SK-N-SH (cell line): Measurements from ENCODE around the gene ATAD3B. TPM values are rescaled to one million over a fixed set of nuclear protein-coding genes. Genes with fewer than 3 reads are reported as not detected.
"Not testable (repeated sequence)": the region's sequence is repeated elsewhere in the genome, so short reads cannot be mapped to it uniquely, and the experiment has no call there.

ENCODE experiments used
- CTCF ChIA-PET: fragments of 300-600, 350-600 bp; formaldehyde crosslinking; extraction: SDS; loops from one replicate; lab custom pipeline; 2021; lab: Yijun Ruan, JAX
- POLR2A ChIA-PET: fragments of 350-600 bp; sonication (Branson Sonifier 250); formaldehyde crosslinking; extraction: SDS; loops from one replicate; lab custom pipeline; 2020; ENCODE audit warnings: antibody characterized with exemption, inconsistent platforms; lab: Yijun Ruan, JAX
- DNase-seq: peaks from one replicate; pipeline ENCODE4 v3.0.0; 2012
- H2AFZ ChIP-seq: fragments of 200-600 bp; sonication (generic); 2 replicates; pipeline ENCODE4 v1.8.1; 2016; ENCODE audit warnings: antibody characterized with exemption, mild to moderate bottlenecking, low read depth
- H3F3A ChIP-seq: fragments of 200-600 bp; sonication (generic); replicated peaks from 2 replicates; pipeline ENCODE3; 2016; ENCODE audit warnings: antibody characterized with exemption, mild to moderate bottlenecking; ENCODE audit not compliant: insufficient read depth
- H3K27ac ChIP-seq, 2 experiments: fragments of 200-500 bp in 1 of 2; fragments of 200-600 bp in 1 of 2; sonication (Bioruptor generic) in 1 of 2; sonication (generic), shearing (Covaris generic) in 1 of 2; 2 replicates each; pipeline versions ENCODE4 v1.5.1 to v1.6.1; 2014 to 2016; ENCODE audit warnings: low read depth in 2 of 2, inconsistent platforms in 1 of 2, low read length in 1 of 2, mild to moderate bottlenecking in 1 of 2, mixed read lengths in 1 of 2
- H3K27me3 ChIP-seq: fragments of 200-600 bp; sonication (generic), shearing (Covaris generic); 2 replicates; pipeline ENCODE4 v1.6.1; 2016; ENCODE audit warnings: mixed run types; ENCODE audit not compliant: insufficient read depth
- H3K36me3 ChIP-seq, 2 experiments: fragments of 200-500 bp in 1 of 2; fragments of 200-600 bp in 1 of 2; sonication (Bioruptor generic) in 1 of 2; sonication (generic) in 1 of 2; replicated peaks in 1 of 2; 2 replicates each; pipeline versions ENCODE3 to v1.5.1; 2014 to 2016; ENCODE audit warnings: low read length in 1 of 2, mild to moderate bottlenecking in 1 of 2; ENCODE audit not compliant: insufficient read depth in 2 of 2, control insufficient read depth in 1 of 2
- H3K4me1 ChIP-seq, 2 experiments: fragments of 200-500 bp in 1 of 2; fragments of 200-600 bp in 1 of 2; sonication (Bioruptor generic) in 1 of 2; sonication (generic), shearing (Covaris generic) in 1 of 2; 2 replicates each; pipeline versions ENCODE4 v1.5.1 to v1.6.1; 2014 to 2016; ENCODE audit warnings: low read depth in 1 of 2, low read length in 1 of 2, mixed run types in 1 of 2; ENCODE audit not compliant: insufficient read depth in 2 of 2, control insufficient read depth in 1 of 2
- H3K4me2 ChIP-seq: fragments of 200-600 bp; sonication (generic), shearing (Covaris generic); 2 replicates; pipeline ENCODE4 v1.6.1; 2017; ENCODE audit warnings: mixed run types
- H3K4me3 ChIP-seq, 2 experiments: fragments of 200-500 bp in 1 of 2; fragments of 200-600 bp in 1 of 2; sonication (Bioruptor generic) in 1 of 2; sonication (generic), shearing (Covaris generic) in 1 of 2; 2 replicates each; pipeline versions ENCODE4 v1.5.1 to v1.8.1; 2014 to 2016; ENCODE audit warnings: low read depth in 2 of 2, inconsistent platforms in 1 of 2, low read length in 1 of 2, mild to moderate bottlenecking in 1 of 2, mixed read lengths in 1 of 2, moderate library complexity in 1 of 2
- H3K79me2 ChIP-seq: fragments of 200-600 bp; sonication (generic); 2 replicates; pipeline ENCODE4 v1.8.1; 2017; ENCODE audit warnings: mild to moderate bottlenecking; ENCODE audit not compliant: insufficient read depth
- H3K9ac ChIP-seq: fragments of 200-600 bp; sonication (generic); 2 replicates; pipeline ENCODE4 v1.6.1; 2017; ENCODE audit warnings: mixed run types
- H3K9me2 ChIP-seq: fragments of 200-600 bp; sonication (generic); 2 replicates; pipeline ENCODE4 v1.6.1; 2017; ENCODE audit warnings: mixed run types
- H3K9me3 ChIP-seq: fragments of 200-600 bp; sonication (generic); 2 replicates; pipeline ENCODE4 v1.6.1; 2017; ENCODE audit warnings: mixed run types, mild to moderate bottlenecking, moderate library complexity
- H4K20me1 ChIP-seq: fragments of 200-600 bp; sonication (generic); 2 replicates; pipeline ENCODE4 v1.6.1; 2017; ENCODE audit warnings: mild to moderate bottlenecking, mixed run types; ENCODE audit not compliant: insufficient read depth
- ELF1 ChIP-seq: IDR thresholded peaks from 2 replicates; pipeline ENCODE4 v1.4.0; 2012
- MEF2A ChIP-seq: IDR thresholded peaks from 2 replicates; pipeline ENCODE4 v1.4.0; 2012; ENCODE audit warnings: low read depth, borderline replicate concordance
- NFIC ChIP-seq: IDR thresholded peaks from 2 replicates; pipeline ENCODE4 v1.4.0; 2012; ENCODE audit warnings: borderline replicate concordance
- RAD21 ChIP-seq: IDR thresholded peaks from 2 replicates; pipeline ENCODE4 v1.6.1; 2012; ENCODE audit warnings: mild to moderate bottlenecking, low read length
- REST ChIP-seq: IDR thresholded peaks from 2 replicates; pipeline ENCODE4 v1.6.1; 2012; ENCODE audit warnings: mild to moderate bottlenecking, low read depth, low read length, moderate library complexity
- SMC3 ChIP-seq: IDR thresholded peaks from 2 replicates; pipeline ENCODE4 v1.6.1; 2012; ENCODE audit warnings: low read depth, low read length, improper control_type of control experiment
- WGBS: methylation state at CpG from one replicate; pipeline ENCODE4 v1.1.6; 2017; ENCODE audit warnings: low lambda C conversion rate; 5-methylcytosine and 5-hydroxymethylcytosine counted together
- polyA plus RNA-seq, 3 experiments: library from polyadenylated mRNA; depleted of rRNA; stranded (reverse); fragments of >200 nt; gene quantifications; 2 replicates each; pipeline ENCODE4 v1.2.3, GENCODE V29; 2012
- TF ChIP-seq, protein P1 (sequence below): fragments of 200-600 bp; sonication (generic); IDR thresholded peaks from 2 replicates; pipeline ENCODE4 v1.6.1; 2017; ENCODE audit warnings: antibody characterized with exemption, mild to moderate bottlenecking, moderate library complexity
- TF ChIP-seq, protein P2 (sequence below): IDR thresholded peaks from 2 replicates; pipeline ENCODE4 v1.4.0; 2012; ENCODE audit warnings: low read depth, borderline replicate concordance

Gene ATAD3B
- polyA plus RNA-seq, 1 of the 3 experiments (the other 2 are of a cell fraction): 71.6 TPM

GRCh38 chr1:1441002-1441888 is 30.3 kb upstream of the ATAD3B start:
- no peak overlapping the region for H3K4me3 ChIP-seq
- H3K4me1 ChIP-seq: peaks cover 0 to 3% of the 10 kb centered on the region in 2 experiments; a peak in 1 of 4 replicates
- TF ChIP-seq MEF2A (no peak), RAD21 (peak; percentile 42), SMC3 (peak; percentile 25; the same call in 1 of the 2 replicates), ELF1 (no peak)
- TF ChIP-seq, protein P1, sequence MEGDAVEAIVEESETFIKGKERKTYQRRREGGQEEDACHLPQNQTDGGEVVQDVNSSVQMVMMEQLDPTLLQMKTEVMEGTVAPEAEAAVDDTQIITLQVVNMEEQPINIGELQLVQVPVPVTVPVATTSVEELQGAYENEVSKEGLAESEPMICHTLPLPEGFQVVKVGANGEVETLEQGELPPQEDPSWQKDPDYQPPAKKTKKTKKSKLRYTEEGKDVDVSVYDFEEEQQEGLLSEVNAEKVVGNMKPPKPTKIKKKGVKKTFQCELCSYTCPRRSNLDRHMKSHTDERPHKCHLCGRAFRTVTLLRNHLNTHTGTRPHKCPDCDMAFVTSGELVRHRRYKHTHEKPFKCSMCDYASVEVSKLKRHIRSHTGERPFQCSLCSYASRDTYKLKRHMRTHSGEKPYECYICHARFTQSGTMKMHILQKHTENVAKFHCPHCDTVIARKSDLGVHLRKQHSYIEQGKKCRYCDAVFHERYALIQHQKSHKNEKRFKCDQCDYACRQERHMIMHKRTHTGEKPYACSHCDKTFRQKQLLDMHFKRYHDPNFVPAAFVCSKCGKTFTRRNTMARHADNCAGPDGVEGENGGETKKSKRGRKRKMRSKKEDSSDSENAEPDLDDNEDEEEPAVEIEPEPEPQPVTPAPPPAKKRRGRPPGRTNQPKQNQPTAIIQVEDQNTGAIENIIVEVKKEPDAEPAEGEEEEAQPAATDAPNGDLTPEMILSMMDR: peak; percentile 50
- TF ChIP-seq, protein P2, sequence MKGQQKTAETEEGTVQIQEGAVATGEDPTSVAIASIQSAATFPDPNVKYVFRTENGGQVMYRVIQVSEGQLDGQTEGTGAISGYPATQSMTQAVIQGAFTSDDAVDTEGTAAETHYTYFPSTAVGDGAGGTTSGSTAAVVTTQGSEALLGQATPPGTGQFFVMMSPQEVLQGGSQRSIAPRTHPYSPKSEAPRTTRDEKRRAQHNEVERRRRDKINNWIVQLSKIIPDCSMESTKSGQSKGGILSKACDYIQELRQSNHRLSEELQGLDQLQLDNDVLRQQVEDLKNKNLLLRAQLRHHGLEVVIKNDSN: no peak
- H3K27me3 ChIP-seq: no peaks in the 10 kb centered on the region
- no peak overlapping the region for H3K27ac ChIP-seq
- H3K79me2 ChIP-seq: no peaks in the 10 kb centered on the region
- no peaks in the 10 kb centered on the region for H3K9me3 ChIP-seq
- H4K20me1 ChIP-seq: no peaks in the 10 kb centered on the region
- POLR2A ChIA-PET: no interaction called here
- CTCF ChIA-PET: interaction anchor here (0.6 to 2.6 kb wide), 9 partner anchors 10 to 66 kb away, joined by 3 to 8 read pairs (median 3); partner anchors contain the start of genes AURKAIP1 and MRPL20
- no CpG with 5 or more reads among the region's 29 CpGs for WGBS
- no peak overlapping the region for H3K4me2 ChIP-seq
- no peaks in the 10 kb centered on the region for H3K36me3 ChIP-seq
- no peak overlapping the region for H3K9ac ChIP-seq
- peak; percentile 86 for DNase-seq
- no peaks in the 10 kb centered on the region for H3K9me2 ChIP-seq
- no peak overlapping the region for H2AFZ ChIP-seq
- H3F3A ChIP-seq: no peaks in the 10 kb centered on the region

GRCh38 chr1:1442069-1442770 is 29.3 kb upstream of the ATAD3B start:
- DNase-seq: peak; percentile 28
- no peak overlapping the region for H3K9ac ChIP-seq
- no peak overlapping the region for H3K4me2 ChIP-seq
- no peak overlapping the region for H3K27ac ChIP-seq
- no peaks in the 10 kb centered on the region for H4K20me1 ChIP-seq
- no peaks in the 10 kb centered on the region for H3K79me2 ChIP-seq
- H3F3A ChIP-seq: no peaks in the 10 kb centered on the region
- ChIA-PET POLR2A (no interaction called here), CTCF (interaction anchor here (0.6 to 2.6 kb wide), 6 partner anchors 9 to 67 kb away, joined by 3 to 8 read pairs (median 3); partner anchors contain the start of genes AURKAIP1 and MRPL20)
- no peaks in the 10 kb centered on the region for H3K9me2 ChIP-seq
- WGBS: 90% methylated on average over 17 of the region's 32 CpGs
- no peaks in the 10 kb centered on the region for H3K9me3 ChIP-seq
- no peaks in the 10 kb centered on the region; a peak in 1 of 4 replicates for H3K4me1 ChIP-seq
- H2AFZ ChIP-seq: no peak overlapping the region
- TF ChIP-seq REST (no peak), NFIC (no peak)
- no peaks in the 10 kb centered on the region for H3K36me3 ChIP-seq
- H3K4me3 ChIP-seq: no peak overlapping the region
- H3K27me3 ChIP-seq: no peaks in the 10 kb centered on the region

- H3K4me1 ChIP-seq, H3K27me3 ChIP-seq, DNase-seq, H4K20me1 ChIP-seq, H3F3A ChIP-seq, CTCF ChIA-PET, H3K4me3 ChIP-seq, POLR2A ChIA-PET, H3K36me3 ChIP-seq, H3K79me2 ChIP-seq, H3K9me3 ChIP-seq, H3K9ac ChIP-seq, H3K27ac ChIP-seq, H3K9me2 ChIP-seq, H3K4me2 ChIP-seq, H2AFZ ChIP-seq: not testable (repeated sequence)
- 95% methylated on average over 17 of the region's 19 CpGs for WGBS
These were observed 24.9 kb upstream of the ATAD3B start for GRCh38 chr1:1446631-1447030.
